Endothelial cell of umbilical vein (primary cell): ENCODE data around the gene TNIP3. TPM values are rescaled to one million over a fixed set of nuclear protein-coding genes. Genes with fewer than 3 reads are reported as not detected.
A peak's percentile ranks its signal among the peaks of the same experiment; 100 is the strongest.

ENCODE experiments used
- BruUV-seq: library from RNA; stranded (reverse); fragments of 400-500 nt; replicated peaks from 2 replicates; lab custom pipeline; 2021; lab: Mats Ljungman, UMichigan
- CTCF ChIA-PET: fragments of 300-600, 350-600 bp; sonication (Branson Sonifier 250); formaldehyde crosslinking; loops from one replicate; lab custom pipeline; 2021; ENCODE audit warnings: antibody characterized with exemption, inconsistent platforms; lab: Charles Lee
- POLR2A ChIA-PET: fragments of 300-600, 350-600 bp; sonication (Branson Sonifier 250); formaldehyde crosslinking; loops from one replicate; lab custom pipeline; 2021; ENCODE audit warnings: antibody characterized with exemption, inconsistent platforms; lab: Charles Lee
- DNase-seq: peaks from one replicate; pipeline ENCODE4 v3.0.0-alpha.2; 2011; ENCODE audit warnings: low read depth, low spot score
- FAIRE-seq: peaks from 2 replicates; lab custom pipeline; 2011; peaks lifted over from hg19 to GRCh38; lab: Jason Lieb, UNC
- H2AFZ ChIP-seq: 2 replicates; pipeline ENCODE4 v1.6.0; 2012; ENCODE audit warnings: low read depth, low read length, control low read depth, inconsistent platforms
- H3K27ac ChIP-seq: 2 replicates; pipeline ENCODE4 v1.5.1; 2011; ENCODE audit warnings: low read depth, mild to moderate bottlenecking, control low read depth, low read length, moderate library complexity; ENCODE audit not compliant: insufficient read depth
- H3K27me3 ChIP-seq, 2 experiments: 2 replicates each; pipeline versions ENCODE4 v1.6.0 to v1.6.1; 2011; ENCODE audit warnings: low read length in 2 of 2, mixed read lengths in 1 of 2; ENCODE audit not compliant: control insufficient read depth in 2 of 2, insufficient read depth in 2 of 2
- H3K36me3 ChIP-seq, 2 experiments: 2 replicates in 1 of 2; 3 replicates in 1 of 2; pipeline ENCODE4 v1.5.1; 2011; ENCODE audit warnings: low read length in 2 of 2, mild to moderate bottlenecking in 1 of 2, moderate library complexity in 1 of 2; ENCODE audit not compliant: control insufficient read depth in 2 of 2, insufficient read depth in 2 of 2; ENCODE audit errors: extremely low read depth in 1 of 2
- H3K4me1 ChIP-seq: 3 replicates; pipeline ENCODE4 v1.5.1; 2011; ENCODE audit warnings: mild to moderate bottlenecking, low read length; ENCODE audit not compliant: control insufficient read depth, insufficient read depth; ENCODE audit errors: extremely low read depth
- H3K4me2 ChIP-seq: 2 replicates; pipeline ENCODE4 v1.6.1; 2011; ENCODE audit warnings: low read length, control low read depth, mixed read lengths; ENCODE audit not compliant: insufficient read depth
- H3K4me3 ChIP-seq, 3 experiments: fragments of 200-600 bp in 1 of 3; sonication (generic), shearing (Covaris generic) in 1 of 3; replicated peaks in 1 of 3; 2 replicates each; pipeline ENCODE4 v1.5.1; 2011 to 2016; ENCODE audit warnings: control low read depth in 3 of 3, low read length in 3 of 3, mild to moderate bottlenecking in 2 of 3, inconsistent platforms in 1 of 3, low read depth in 1 of 3, moderate library complexity in 1 of 3; ENCODE audit not compliant: insufficient read depth in 1 of 3
- H3K79me2 ChIP-seq: 2 replicates; pipeline ENCODE4 v1.6.0; 2012; ENCODE audit warnings: low read length, inconsistent platforms; ENCODE audit not compliant: control insufficient read depth, insufficient read depth
- H3K9ac ChIP-seq: replicated peaks from 2 replicates; pipeline ENCODE3; 2011; ENCODE audit warnings: low read length, control low read depth; ENCODE audit not compliant: insufficient read depth; ENCODE audit errors: extremely low read depth
- H3K9me1 ChIP-seq: replicated peaks from 3 replicates; pipeline ENCODE4 v1.6.0; 2011; ENCODE audit warnings: mild to moderate bottlenecking, low read length; ENCODE audit not compliant: control insufficient read depth, insufficient read depth; ENCODE audit errors: extremely low read depth
- H3K9me3 ChIP-seq: replicated peaks from 2 replicates; pipeline ENCODE4 v1.5.1; 2012; ENCODE audit warnings: low read length, inconsistent platforms; ENCODE audit not compliant: control insufficient read depth, insufficient read depth
- H4K20me1 ChIP-seq: replicated peaks from 2 replicates; pipeline ENCODE3; 2011; ENCODE audit warnings: mild to moderate bottlenecking, low read length; ENCODE audit not compliant: control insufficient read depth, insufficient read depth; ENCODE audit errors: extremely low read depth
- CTCF ChIP-seq, 2 donors: IDR thresholded peaks; 1 replicate in 1 of 2; 2 replicates in 1 of 2; pipeline ENCODE4 v1.5.1; 2011; ENCODE audit warnings: low read length in 2 of 2, mild to moderate bottlenecking in 2 of 2, moderate library complexity in 2 of 2, control low read depth in 1 of 2, inconsistent platforms in 1 of 2, low read depth in 1 of 2; ENCODE audit not compliant: insufficient read depth in 1 of 2; ENCODE audit errors: extremely low read depth in 1 of 2
- EZH2 ChIP-seq: IDR thresholded peaks from 2 replicates; pipeline ENCODE4 v1.6.1; 2012; ENCODE audit warnings: borderline replicate concordance, low read depth, mild to moderate bottlenecking, moderate library complexity, low read length, inconsistent platforms; ENCODE audit not compliant: severe bottlenecking
- FOS ChIP-seq: IDR thresholded peaks from 2 replicates; pipeline ENCODE4 v1.6.1; 2011; ENCODE audit warnings: mild to moderate bottlenecking, low read length, moderate library complexity, borderline replicate concordance; ENCODE audit not compliant: insufficient read depth
- GATA2 ChIP-seq: IDR thresholded peaks from 2 replicates; pipeline ENCODE4 v1.7.0; 2011; ENCODE audit warnings: low read depth, mild to moderate bottlenecking, moderate library complexity, mixed read lengths, low read length; ENCODE audit not compliant: insufficient read length, insufficient read depth
- MYC ChIP-seq: IDR thresholded peaks from one replicate; pipeline ENCODE4 v1.6.1; 2011; ENCODE audit warnings: mild to moderate bottlenecking, low read depth, low read length
- POLR2AphosphoS5 ChIP-seq: IDR thresholded peaks from 2 replicates; pipeline ENCODE4 v1.6.1; 2012; ENCODE audit warnings: low read depth, mild to moderate bottlenecking, control low read depth, low read length, moderate library complexity; ENCODE audit not compliant: insufficient read depth
- dilution Hi-C: fragments of 300-500 bp; cut with MboI; formaldehyde crosslinking; loops from one replicate; pipeline ENCODE4 v1.15.0; 2019; ENCODE audit warnings: low sequenced_read_pairs; ENCODE audit not compliant: extremely low pct_ligation_motif_present
- intact Hi-C: fragments of 100-400 bp; cut with micrococcal nuclease; formaldehyde crosslinking; loops from one replicate; pipeline ENCODE4 v1.10.0; 2022
- polyA plus RNA-seq, 4 experiments: library from polyadenylated mRNA; depleted of rRNA in 3 of 4; stranded (reverse) in 3 of 4; unstranded in 1 of 4; fragments of >200 nt; gene quantifications; 2 replicates each; pipeline versions ENCODE4 v1.2.1 to v1.2.3, GENCODE V29; 2011 to 2012; ENCODE audit warnings: missing spikeins in 1 of 4
- total RNA-seq: library from RNA; stranded (reverse); gene quantifications from 2 replicates; pipeline ENCODE4 v1.2.3, GENCODE V29; 2021

The TNIP3 gene
- total and polyA plus RNA-seq, 2 donors (not counting 3 experiments of a cell fraction or from before 2014, with no cell fraction given) = not detected

GRCh38 chr4:121096629-121097028 lies 67.5 kb downstream of the TNIP3 start:
- Histone ChIP-seq H3K4me3 (no peak overlapping the region), H3K4me1 (no peaks in the 10 kb centered on the region), H3K4me2 (no peak overlapping the region), H3K9me1 (no peaks in the 10 kb centered on the region), H2AFZ (no peak overlapping the region), H3K79me2 (no peaks in the 10 kb centered on the region), H3K27ac (no peak overlapping the region), H3K36me3 (no peaks in the 10 kb centered on the region), H3K27me3 (no peaks in the 10 kb centered on the region), H3K9me3 (no peaks in the 10 kb centered on the region), H4K20me1 (no peaks in the 10 kb centered on the region), H3K9ac (no peak overlapping the region)
- FAIRE-seq (peak; percentile 44), DNase-seq (peak; percentile 37)
- BruUV-seq = no TSS peak
- dilution Hi-C loops = no loop called here
- POLR2A ChIA-PET = no interaction called here
- intact Hi-C loops = loop anchor here (1.0 kb wide), 3 partner anchors 377 to 1025 kb away; no protein-coding TSS in a partner anchor
- TF ChIP-seq MYC = no peak
- TF ChIP-seq EZH2 = no peak
- no peak for TF ChIP-seq FOS
- TF ChIP-seq CTCF (IDR thresholded peaks at IDR 0.05; ENCODE audit: extremely low read depth in 1 of 2, insufficient read depth in 1 of 2, low read depth in 1 of 2, low read length in 2 of 2) = peak in 1 of 2 donors; percentile 14
- no peak for TF ChIP-seq GATA2
- no peak for TF ChIP-seq POLR2AphosphoS5
- CTCF ChIA-PET = interaction anchor here (1.0 kb wide), 1 partner anchor 941 kb away, joined by 7 read pairs; no protein-coding TSS in a partner anchor
